Uterus (tissue), 2 donors: ENCODE data around the gene FEM1B.

Source experiments
- POLR2A ChIP-seq, 2 donors: fragments of 450-650 bp; IDR thresholded peaks; one replicate each; pipeline ENCODE4 v1.6.1; 2016; ENCODE audit warnings: antibody characterized with exemption in 2 of 2, mild to moderate bottlenecking in 1 of 2, moderate library complexity in 1 of 2
- TF ChIP-seq, protein P1 (sequence below), 4 experiments: fragments of 200-600 bp in 2 of 4; fragments of 450-650 bp in 2 of 4; sonication (generic) in 2 of 4; IDR thresholded peaks; one replicate each; pipeline ENCODE4 v1.5.1; 2016 to 2019; ENCODE audit warnings: antibody characterized with exemption in 4 of 4, mild to moderate bottlenecking in 2 of 4, moderate library complexity in 1 of 4

- TF ChIP-seq, protein P1, sequence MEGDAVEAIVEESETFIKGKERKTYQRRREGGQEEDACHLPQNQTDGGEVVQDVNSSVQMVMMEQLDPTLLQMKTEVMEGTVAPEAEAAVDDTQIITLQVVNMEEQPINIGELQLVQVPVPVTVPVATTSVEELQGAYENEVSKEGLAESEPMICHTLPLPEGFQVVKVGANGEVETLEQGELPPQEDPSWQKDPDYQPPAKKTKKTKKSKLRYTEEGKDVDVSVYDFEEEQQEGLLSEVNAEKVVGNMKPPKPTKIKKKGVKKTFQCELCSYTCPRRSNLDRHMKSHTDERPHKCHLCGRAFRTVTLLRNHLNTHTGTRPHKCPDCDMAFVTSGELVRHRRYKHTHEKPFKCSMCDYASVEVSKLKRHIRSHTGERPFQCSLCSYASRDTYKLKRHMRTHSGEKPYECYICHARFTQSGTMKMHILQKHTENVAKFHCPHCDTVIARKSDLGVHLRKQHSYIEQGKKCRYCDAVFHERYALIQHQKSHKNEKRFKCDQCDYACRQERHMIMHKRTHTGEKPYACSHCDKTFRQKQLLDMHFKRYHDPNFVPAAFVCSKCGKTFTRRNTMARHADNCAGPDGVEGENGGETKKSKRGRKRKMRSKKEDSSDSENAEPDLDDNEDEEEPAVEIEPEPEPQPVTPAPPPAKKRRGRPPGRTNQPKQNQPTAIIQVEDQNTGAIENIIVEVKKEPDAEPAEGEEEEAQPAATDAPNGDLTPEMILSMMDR (IDR thresholded peaks at IDR 0.05) = no peak
- TF ChIP-seq POLR2A (IDR thresholded peaks at IDR 0.05) = no peak
Observed at GRCh38 chr15:68341760-68342725, 64.5 kb downstream of the FEM1B start.
